OCI-LY3 (cell line): ENCODE data around the gene GTSE1.

Source experiments
- CTCF ChIP-seq: fragments of 200-600, 300-600 bp; sonication (generic); IDR thresholded peaks from 2 replicates; pipeline ENCODE4 v1.5.1; 2014; ENCODE audit warnings: antibody characterized with exemption, low read length, low read depth
- EZH2phosphoT487 ChIP-seq: fragments of 200-600 bp; shearing (Covaris generic); IDR thresholded peaks from 2 replicates; pipeline ENCODE4 v1.6.1; 2018; ENCODE audit warnings: antibody characterized with exemption, mixed run types, low read depth

DNA sequence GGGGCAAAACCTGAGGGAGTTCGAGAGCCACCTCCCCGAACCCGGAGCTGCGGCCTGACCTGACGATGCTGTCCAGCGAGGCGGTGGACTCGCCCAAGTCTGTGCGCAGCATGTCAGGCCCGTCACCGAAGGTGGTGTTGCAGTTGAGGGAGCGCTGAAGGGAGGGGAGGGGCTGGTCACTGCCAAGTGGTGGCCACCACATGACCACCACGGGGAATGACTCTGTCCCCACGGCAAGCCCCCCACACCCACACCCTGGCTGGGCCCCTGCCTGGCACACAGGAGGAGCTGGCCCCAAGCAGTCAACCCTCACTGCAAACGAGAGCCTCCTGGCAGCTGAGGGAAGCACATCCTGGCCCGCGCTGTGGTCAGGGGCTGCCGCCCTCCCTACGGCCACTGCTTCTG, 69.7 kb downstream of the GTSE1 start:
- TF ChIP-seq CTCF (no peak), EZH2phosphoT487 (no peak)
